Stimulated activated naive CD8-positive, alpha-beta T cell treated with anti-CD3 and anti-CD28 coated beads, Interleukin-15, amount 100 ng/mL, for 72 hours (primary cell): ENCODE measurements around the gene MLPH.

Experiments used
- ATAC-seq: fragments of 150-1000 bp; cut with Tn5 transposase; 2 replicates; pipeline ENCODE4 v1.10.0; 2021; ENCODE audit warnings: mild to moderate bottlenecking, moderate library complexity
- DNase-seq, 2 donors: peaks; one replicate each; pipeline ENCODE4 v3.0.0; 2021 to 2022
- H3K27ac Mint-ChIP-seq, 2 donors: one replicate each; pipeline ENCODE4 v1.8.0; 2022; ENCODE audit warnings: mild to moderate bottlenecking in 2 of 2, mixed read lengths in 2 of 2, moderate library complexity in 2 of 2
- H3K27me3 Mint-ChIP-seq: one replicate; pipeline ENCODE4 v1.8.0; 2022; ENCODE audit warnings: mixed read lengths
- H3K4me1 Mint-ChIP-seq: one replicate; pipeline ENCODE4 v1.8.0; 2022; ENCODE audit warnings: mild to moderate bottlenecking, mixed read lengths
- H3K4me3 Mint-ChIP-seq, 2 donors: one replicate each; pipeline ENCODE4 v1.8.0; 2022; ENCODE audit warnings: mild to moderate bottlenecking in 2 of 2, mixed read lengths in 2 of 2, moderate library complexity in 1 of 2
- H3K9me3 Mint-ChIP-seq, 2 donors: one replicate each; pipeline ENCODE4 v1.8.0; 2022; ENCODE audit warnings: mixed read lengths in 2 of 2

MLPH gene

DNA sequence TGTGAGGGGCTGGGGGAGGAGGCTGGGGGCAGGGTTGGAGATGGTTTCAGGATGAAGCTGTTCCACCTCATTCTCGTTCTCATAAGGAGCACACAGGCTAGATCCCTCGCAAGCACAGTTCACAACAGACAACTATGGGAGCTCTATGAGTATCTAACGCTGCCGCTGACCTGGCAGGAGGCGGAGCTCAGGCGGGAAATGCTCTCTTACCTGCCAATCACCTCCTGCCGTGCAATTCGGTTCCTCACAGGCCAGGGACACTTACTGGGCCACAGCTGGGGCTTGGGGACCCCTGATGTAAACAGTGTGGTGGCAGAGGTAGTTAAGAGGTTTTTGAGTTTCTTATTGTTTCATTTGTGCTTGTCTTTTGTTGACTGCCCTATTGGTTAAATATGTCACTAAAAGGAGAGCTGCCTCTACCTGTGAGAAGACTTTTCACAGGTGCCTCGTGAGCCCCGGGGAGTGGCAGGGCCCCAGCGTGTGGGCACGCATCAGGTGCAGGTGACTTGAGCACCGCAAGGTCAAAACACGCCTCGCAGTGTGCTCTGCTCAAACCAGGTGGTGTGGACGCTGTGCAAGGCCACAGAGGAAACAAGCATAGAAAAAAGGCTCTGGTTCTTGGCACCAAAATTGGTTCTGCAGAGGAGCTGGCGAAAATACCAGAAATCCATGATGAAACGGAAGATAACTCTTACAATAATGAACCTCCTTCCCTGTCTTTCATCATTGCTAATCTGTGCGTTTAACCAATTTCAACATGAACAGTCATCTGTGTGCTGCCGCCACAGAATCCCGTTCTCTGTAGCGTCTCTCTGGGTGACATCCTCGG is 10.2 kb downstream of the MLPH start:
- no peak for DNase-seq
- no peak for ATAC-seq
- Mint-ChIP-seq H3K27ac (no peak overlapping the region), H3K27me3 (peaks cover 75% of the 10 kb centered on the region), H3K4me1 (peaks cover 12% of the 10 kb centered on the region), H3K9me3 (peaks cover 4 to 11% of the 10 kb centered on the region in 2 donors), H3K4me3 (no peak overlapping the region)

DNA sequence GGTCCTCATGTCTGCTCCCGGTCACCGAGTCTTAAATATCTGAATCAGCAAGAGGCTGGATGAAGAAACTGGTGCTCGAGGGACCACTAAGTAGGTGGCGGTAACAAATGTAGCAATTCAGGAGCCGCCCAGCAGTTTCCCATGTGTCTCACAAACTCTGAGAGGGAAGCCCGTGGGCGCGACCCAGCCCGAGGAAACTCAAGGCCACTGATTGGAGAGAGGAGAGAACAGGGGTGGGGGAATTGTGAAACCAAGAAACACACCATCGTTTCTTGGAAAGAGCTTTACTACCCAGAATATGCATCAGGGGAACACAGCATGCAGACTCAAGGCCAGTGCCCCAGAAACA is 10.8 kb downstream of the MLPH start:
- ATAC-seq: no peak
- Mint-ChIP-seq H3K4me1 (peaks cover 12% of the 10 kb centered on the region), H3K27me3 (peaks cover 72% of the 10 kb centered on the region), H3K27ac (no peak overlapping the region), H3K9me3 (peaks cover under 1 to 5% of the 10 kb centered on the region in 2 donors), H3K4me3 (peak overlapping the region in 1 of 2 donors; percentile 11)
- no peak for DNase-seq

DNA sequence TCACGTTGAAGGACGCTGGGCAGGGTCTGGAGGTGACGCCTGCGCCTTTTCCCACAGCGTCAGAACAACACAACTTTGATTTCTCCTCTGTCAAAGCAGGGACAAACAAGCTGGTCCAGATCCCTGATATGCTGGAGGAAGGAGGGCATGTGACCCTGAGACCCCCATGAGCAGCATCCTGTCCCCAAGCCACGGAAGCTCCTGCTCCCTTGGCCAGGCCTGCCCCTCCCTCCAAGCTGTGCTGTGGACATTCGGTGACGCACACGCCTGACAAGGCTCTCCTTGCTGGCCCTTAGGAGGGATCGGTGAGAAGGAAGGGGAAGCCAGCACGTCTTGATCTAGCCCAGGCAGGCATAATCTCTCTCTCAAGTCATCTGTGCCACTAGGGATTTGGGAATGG is 11.3 kb downstream of the MLPH start:
- no peak for DNase-seq
- peaks cover 12% of the 10 kb centered on the region for H3K4me1 Mint-ChIP-seq
- no peak for ATAC-seq
- H3K9me3 Mint-ChIP-seq: no peaks in the 10 kb centered on the region
- H3K27ac Mint-ChIP-seq: no peak overlapping the region
- no peak overlapping the region for H3K4me3 Mint-ChIP-seq
- H3K27me3 Mint-ChIP-seq: peaks cover 69% of the 10 kb centered on the region

DNA sequence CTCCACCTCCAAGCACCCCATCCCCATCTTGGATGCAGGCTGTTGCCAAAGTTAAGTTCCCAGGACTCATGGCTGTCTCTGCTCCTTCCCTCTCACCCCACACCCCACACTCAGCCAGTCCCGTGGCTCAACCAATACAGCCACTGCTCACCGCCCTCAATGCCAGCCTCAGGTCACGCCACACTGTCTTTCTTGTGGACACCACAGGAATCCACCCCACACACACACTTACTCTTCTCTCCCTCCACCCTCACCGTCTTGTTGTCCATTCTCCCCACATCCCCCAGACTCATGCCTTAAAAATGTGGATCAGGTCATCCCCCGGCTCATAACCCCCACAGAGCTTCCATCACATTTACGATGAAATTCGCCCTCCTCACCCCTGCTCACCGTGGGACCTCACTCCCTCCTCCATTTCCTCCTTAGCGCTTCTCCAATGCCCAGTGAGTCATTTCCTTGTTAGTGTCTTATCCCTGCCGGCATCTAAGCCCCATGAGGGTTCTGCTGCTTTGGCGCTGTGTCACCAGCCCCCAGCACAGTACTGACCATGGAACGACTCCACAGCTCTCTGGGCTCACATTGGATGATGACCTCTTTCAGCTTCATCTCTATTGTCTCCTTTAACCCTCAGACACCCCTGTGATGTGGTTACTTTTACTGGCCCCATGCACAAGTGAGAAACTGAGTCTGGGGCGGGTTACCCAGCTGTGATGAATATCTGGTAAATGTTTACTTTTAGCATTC is 13.8 kb downstream of the MLPH start:
- no peak for DNase-seq
- Mint-ChIP-seq H3K9me3 (no peaks in the 10 kb centered on the region), H3K4me3 (no peak overlapping the region), H3K4me1 (peaks cover 12% of the 10 kb centered on the region), H3K27ac (no peak overlapping the region), H3K27me3 (peaks cover 59% of the 10 kb centered on the region)
- no peak for ATAC-seq

DNA sequence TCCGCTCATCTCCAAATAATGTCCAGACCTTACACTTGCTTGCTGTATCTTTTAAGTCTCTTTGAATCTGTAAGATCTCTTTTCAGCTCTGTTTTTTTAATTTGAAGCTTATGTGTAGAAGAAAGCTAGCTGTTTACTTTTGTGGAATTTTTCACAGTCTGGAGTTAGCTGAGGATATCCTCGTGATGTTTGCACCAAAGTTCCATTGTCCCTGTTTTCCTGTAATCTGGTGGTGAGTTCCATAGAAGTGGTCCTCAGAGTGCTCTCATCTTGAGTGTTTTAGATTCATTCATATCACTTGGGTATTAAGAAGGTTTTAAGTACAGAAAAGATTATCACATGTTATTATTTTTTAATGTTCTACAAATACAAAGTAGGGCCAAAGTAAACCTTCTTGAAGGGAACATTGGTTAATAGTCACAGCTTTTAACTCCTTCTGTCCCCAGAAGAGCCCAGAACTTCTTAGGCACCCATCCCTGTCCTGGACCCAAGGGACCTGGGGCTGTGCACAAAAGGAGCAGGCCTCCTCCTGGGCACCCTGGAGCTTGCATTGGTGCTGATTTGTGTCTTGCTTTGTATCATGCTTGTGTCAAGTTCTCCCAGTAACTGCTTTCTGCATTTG is 15.0 kb downstream of the MLPH start:
- Mint-ChIP-seq H3K27ac (no peak overlapping the region), H3K4me1 (peaks cover 6% of the 10 kb centered on the region), H3K4me3 (no peak overlapping the region), H3K27me3 (peaks cover 49% of the 10 kb centered on the region), H3K9me3 (no peaks in the 10 kb centered on the region)
- DNase-seq (no peak), ATAC-seq (no peak)

DNA sequence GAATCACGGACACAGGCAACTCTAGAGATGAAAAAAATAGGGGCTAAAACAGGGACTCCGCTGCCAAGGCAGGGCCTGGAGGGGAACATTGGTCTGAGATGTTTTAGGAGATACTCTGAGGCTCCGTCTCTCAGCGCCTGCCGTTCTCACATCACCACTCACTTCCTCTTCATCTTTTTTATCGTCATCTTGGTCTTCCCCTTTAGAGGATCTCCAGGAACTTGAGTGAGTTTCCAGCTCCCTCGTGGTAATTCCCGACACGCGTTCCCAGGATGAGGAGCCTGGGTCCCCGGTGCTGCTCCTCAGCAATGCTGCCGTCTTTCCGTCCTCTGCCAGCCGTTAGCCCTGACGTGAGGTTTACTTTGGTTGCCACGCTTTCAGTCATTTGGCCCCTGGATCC is 16.1 kb downstream of the MLPH start:
- H3K27ac Mint-ChIP-seq: no peak overlapping the region
- DNase-seq: no peak

DNA sequence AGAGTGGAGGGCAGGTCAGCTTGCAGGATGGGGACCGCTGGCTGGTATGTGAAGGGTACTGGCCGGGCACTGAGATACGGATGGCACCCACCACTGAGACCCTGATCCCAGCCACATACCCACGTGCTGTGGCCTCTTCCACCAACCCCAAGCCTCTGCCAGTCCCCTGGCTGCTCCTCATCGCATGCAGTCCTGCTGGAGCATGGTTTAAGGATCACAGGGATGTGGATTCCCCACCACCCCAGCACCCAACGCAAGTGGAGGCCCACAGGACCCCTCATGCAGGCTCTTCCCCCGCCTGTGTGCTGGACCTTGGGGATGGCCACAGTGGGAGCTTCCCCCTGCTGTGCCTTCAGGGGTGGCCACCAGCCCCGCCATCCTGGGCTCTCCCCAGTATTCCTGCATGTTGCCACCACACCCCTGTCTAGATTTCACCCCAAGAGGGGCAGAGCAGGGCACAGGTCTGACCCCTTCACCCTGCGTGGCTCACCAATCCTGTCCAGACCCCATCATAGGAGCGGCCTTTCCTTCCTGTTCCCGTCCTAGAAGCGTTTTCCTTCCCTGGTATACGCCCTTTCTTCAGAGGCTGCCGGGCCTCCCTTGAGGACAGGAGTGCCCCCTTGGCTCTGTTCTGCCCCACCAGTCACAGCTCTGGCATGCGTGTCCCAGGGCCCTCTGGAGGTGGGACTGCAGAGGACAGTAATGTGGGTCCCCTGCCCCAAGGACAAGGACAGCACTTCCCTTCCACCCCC is 18.3 kb downstream of the MLPH start:
- DNase-seq (no peak), ATAC-seq (no peak)
- Mint-ChIP-seq H3K27me3 (peaks cover 41% of the 10 kb centered on the region), H3K9me3 (no peaks in the 10 kb centered on the region), H3K4me1 (peaks cover 6% of the 10 kb centered on the region), H3K4me3 (no peak overlapping the region), H3K27ac (peak overlapping the region in 1 of 2 donors; percentile 80)

More for the DNA sequence above, 16.1 kb downstream of the MLPH start:
- H3K27me3 Mint-ChIP-seq: peaks cover 55% of the 10 kb centered on the region
- no peak overlapping the region for H3K4me3 Mint-ChIP-seq
- no peak for ATAC-seq
- H3K9me3 Mint-ChIP-seq: no peaks in the 10 kb centered on the region
- peaks cover 6% of the 10 kb centered on the region for H3K4me1 Mint-ChIP-seq

DNA sequence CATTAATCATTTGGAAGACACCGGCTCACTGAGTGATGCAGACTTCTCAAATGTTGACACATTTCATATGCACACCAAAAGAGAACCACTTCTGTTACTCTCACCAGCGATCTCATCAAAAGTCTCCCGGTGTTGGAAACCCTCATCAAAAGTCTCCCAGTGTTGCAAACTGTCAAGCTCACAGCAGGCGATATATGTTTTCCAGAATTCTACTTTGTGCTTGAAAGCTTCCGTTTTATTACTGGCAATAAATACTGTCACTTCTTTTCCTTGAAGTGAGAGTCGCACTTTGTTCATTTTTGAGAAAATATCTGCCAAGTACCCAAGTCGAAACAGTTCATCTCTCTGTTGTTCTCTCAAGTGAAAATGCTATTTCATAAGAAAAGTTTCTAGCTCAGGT is 20.5 kb downstream of the MLPH start:
- Mint-ChIP-seq H3K9me3 (no peaks in the 10 kb centered on the region), H3K27ac (no peak overlapping the region), H3K4me1 (no peaks in the 10 kb centered on the region), H3K4me3 (no peak overlapping the region), H3K27me3 (peaks cover 31% of the 10 kb centered on the region)
- no peak for DNase-seq
- ATAC-seq: no peak

DNA sequence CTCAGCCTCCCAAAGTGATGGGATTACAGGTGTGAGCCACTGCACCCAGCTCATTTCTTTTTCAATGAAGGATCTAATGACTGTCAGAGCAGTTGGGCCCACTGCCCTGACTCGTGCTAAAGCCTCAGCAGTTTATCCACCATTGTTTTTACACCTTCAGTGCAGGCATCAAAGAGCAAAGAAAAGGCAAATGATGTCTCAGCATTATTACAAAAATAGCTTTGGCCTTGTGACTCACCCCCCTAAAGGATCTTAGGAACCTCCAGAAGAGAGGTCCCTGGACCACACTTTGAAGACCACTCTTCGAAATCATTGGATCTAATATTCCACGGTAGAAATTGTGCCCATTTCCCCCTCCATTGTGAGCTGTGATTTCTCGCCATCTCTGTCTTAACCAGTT is 21.3 kb downstream of the MLPH start:
- Mint-ChIP-seq H3K4me1 (no peaks in the 10 kb centered on the region), H3K9me3 (no peaks in the 10 kb centered on the region), H3K4me3 (no peak overlapping the region), H3K27me3 (peaks cover 29% of the 10 kb centered on the region), H3K27ac (peak overlapping the region in 1 of 2 donors; percentile 15)
- DNase-seq (no peak), ATAC-seq (no peak)

DNA sequence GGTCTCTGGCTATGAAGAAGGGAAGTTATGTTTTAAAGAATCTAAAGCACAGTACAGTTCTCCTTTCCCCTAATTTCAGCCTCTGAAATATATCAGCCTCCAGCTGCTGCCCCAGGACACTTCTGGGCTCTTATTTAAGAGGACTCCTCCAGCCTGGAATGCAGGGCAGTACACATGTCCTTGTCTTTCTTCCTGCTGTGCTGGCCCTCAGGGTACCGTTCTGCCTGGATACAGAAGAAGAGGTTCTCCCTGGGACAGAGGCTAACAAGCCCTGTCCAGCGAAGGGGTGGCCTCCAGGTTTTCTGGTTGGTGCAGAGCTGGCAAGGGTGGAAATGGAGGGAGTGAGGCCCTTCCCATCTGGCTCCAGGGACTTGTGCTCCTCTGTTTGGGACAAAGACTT is 22.1 kb downstream of the MLPH start:
- no peaks in the 10 kb centered on the region for H3K9me3 Mint-ChIP-seq
- no peak overlapping the region for H3K27ac Mint-ChIP-seq
- no peak for DNase-seq
- no peak for ATAC-seq
- peaks cover 22% of the 10 kb centered on the region for H3K27me3 Mint-ChIP-seq
- no peak overlapping the region for H3K4me3 Mint-ChIP-seq
- no peaks in the 10 kb centered on the region for H3K4me1 Mint-ChIP-seq

DNA sequence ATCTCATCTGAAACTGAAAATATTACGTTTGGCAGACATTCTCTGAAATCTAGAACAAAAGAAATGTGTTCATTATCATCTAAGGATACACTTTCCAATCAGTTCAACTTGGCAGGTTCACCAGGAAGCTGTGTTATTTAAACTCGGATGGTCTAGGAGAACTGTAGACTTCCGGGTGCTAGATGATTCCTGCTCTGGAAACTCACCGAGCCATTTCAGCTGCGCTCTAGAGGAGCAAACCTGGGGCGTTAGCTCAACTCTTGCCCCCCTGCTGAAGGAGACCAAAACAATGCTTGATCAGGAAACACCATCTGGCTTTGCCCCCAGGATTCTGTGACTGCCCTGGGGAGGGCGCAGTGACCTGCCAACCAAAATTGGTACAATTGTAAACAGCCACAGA is 22.9 kb downstream of the MLPH start:
- DNase-seq (no peak), ATAC-seq (no peak)
- Mint-ChIP-seq H3K27ac (no peak overlapping the region), H3K27me3 (peaks cover 22% of the 10 kb centered on the region), H3K4me1 (no peaks in the 10 kb centered on the region), H3K4me3 (no peak overlapping the region), H3K9me3 (no peaks in the 10 kb centered on the region)

DNA sequence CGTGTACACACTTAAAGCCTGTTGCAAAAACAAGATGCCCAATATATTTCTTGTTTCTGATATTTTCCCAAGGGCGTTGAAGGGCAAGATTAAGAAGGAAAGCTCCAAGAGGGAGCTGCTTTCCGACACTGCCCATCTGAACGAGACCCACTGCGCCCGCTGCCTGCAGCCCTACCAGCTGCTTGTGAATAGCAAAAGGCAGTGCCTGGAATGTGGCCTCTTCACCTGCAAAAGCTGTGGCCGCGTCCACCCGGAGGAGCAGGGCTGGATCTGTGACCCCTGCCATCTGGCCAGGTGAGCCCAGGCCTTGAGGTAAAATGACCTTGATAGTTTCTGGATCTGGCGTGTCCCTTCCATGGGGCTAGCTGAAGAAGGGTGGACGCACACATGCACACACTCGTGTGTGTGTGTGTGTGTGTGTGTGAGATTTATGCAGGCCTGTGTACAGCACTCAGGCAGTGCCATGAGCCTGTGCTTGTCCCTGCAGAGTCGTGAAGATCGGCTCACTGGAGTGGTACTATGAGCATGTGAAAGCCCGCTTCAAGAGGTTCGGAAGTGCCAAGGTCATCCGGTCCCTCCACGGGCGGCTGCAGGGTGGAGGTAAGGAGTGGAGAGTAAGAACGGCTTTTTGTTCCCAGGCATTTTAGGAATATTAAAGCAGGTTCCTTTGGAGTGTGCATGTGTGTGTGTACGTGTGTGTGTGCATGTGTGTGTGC is 23.6 kb downstream of the MLPH start:
- no peak overlapping the region for H3K27ac Mint-ChIP-seq
- ATAC-seq: no peak
- H3K27me3 Mint-ChIP-seq: peaks cover 18% of the 10 kb centered on the region
- H3K4me1 Mint-ChIP-seq: no peaks in the 10 kb centered on the region
- H3K9me3 Mint-ChIP-seq: no peaks in the 10 kb centered on the region
- DNase-seq: no peak
- no peak overlapping the region for H3K4me3 Mint-ChIP-seq

DNA sequence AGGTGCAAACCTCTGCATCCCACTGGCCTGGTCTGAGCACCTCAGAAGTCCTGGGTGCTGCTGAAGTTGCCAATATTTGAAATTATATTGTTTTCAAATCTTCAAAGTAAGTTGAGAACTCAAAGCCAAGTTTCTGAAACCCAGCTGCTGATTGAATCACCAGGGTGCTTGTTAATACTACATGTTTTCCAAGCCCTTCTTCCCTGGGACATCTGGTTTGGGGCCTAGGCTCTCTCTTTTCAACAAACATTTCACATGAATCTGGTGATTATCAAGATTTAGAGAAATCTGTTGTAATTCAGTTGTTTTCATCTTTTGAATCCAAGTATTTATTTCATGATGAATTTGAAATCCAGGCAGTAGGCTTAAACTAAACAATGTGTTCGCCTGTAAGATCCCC is 24.4 kb downstream of the MLPH start:
- no peaks in the 10 kb centered on the region for H3K9me3 Mint-ChIP-seq
- no peaks in the 10 kb centered on the region for H3K4me1 Mint-ChIP-seq
- no peak for ATAC-seq
- no peak overlapping the region for H3K27ac Mint-ChIP-seq
- no peak for DNase-seq
- H3K27me3 Mint-ChIP-seq: peaks cover 14% of the 10 kb centered on the region
- H3K4me3 Mint-ChIP-seq: no peak overlapping the region

DNA sequence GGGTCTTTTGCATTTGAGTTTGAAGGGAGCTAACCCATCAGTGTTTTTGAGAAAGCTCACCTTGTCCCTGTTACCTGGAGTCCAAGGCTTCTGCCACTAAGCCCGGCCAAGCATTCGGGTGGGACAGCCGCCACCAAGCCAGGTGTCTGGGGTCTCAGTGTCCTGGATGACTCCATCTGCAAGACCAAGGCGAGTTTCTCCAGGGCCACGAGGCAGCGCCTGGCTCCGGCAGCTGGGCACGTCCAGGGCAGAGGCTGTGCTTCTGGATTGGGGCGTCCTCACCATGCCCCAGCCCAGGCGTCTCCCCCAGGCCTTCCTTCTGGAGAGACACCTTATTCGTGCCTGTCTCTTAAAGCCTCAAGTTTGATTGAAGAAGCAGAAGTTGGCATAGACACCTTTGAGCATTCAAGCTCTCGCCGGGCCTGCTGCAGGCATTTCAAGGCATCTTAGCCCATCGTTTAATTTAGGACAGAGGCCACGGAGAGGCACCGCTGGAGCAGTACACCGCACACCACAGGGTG is 24.9 kb downstream of the MLPH start:
- Mint-ChIP-seq H3K27me3 (peaks cover 14% of the 10 kb centered on the region), H3K4me1 (no peaks in the 10 kb centered on the region), H3K27ac (no peak overlapping the region), H3K9me3 (no peaks in the 10 kb centered on the region), H3K4me3 (no peak overlapping the region)
- DNase-seq (no peak), ATAC-seq (no peak)
